ENCODE data around the gene RIMBP2.

DNA sequence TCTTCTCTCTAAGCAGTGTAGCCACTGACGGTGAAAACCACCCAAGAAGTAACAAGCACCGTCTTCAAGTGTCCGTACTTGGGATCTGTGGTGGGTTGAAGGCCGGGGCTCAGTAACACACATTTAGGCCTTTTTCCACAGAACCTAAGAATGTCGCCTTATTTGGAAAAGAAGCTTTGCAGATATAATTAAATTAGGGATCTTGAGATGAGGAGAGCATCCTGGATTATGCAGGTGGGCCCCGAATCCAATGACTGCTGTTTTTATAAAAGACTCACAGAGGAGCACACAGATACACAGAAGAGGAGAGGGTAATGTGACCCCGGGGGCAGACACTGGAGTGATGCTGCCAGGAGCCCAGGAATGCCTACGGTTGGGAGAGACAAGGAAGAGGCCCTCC lies 46.3 kb downstream of the RIMBP2 start:
- TF ChIP-seq, protein P1, sequence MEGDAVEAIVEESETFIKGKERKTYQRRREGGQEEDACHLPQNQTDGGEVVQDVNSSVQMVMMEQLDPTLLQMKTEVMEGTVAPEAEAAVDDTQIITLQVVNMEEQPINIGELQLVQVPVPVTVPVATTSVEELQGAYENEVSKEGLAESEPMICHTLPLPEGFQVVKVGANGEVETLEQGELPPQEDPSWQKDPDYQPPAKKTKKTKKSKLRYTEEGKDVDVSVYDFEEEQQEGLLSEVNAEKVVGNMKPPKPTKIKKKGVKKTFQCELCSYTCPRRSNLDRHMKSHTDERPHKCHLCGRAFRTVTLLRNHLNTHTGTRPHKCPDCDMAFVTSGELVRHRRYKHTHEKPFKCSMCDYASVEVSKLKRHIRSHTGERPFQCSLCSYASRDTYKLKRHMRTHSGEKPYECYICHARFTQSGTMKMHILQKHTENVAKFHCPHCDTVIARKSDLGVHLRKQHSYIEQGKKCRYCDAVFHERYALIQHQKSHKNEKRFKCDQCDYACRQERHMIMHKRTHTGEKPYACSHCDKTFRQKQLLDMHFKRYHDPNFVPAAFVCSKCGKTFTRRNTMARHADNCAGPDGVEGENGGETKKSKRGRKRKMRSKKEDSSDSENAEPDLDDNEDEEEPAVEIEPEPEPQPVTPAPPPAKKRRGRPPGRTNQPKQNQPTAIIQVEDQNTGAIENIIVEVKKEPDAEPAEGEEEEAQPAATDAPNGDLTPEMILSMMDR (IDR thresholded peaks at IDR 0.05; ENCODE audit: low read depth, low read length), result no peak
- no peak for TF ChIP-seq EZH2phosphoT487 (IDR thresholded peaks at IDR 0.05; ENCODE audit: low read depth)

All from OCI-LY3 (cell line).